HL-60/S4 (cell line): ENCODE results near the gene METTL2A.
"Not testable (repeated sequence)": the region's sequence is repeated elsewhere in the genome, so short reads cannot be mapped to it uniquely, and the experiment has no call there.

Experiments
- in situ Hi-C: fragments of 300-500 bp; cut with MboI; formaldehyde crosslinking; loops from 2 replicates; pipeline ENCODE4 v1.14.3; 2022; ENCODE audit warnings: low sequenced_read_pairs

METTL2A gene

GRCh38 chr17:62471380-62471880, 47.7 kb downstream of the METTL2A start:
- in situ Hi-C loops: not testable (repeated sequence)

- in situ Hi-C loops: not testable (repeated sequence)
Measured at GRCh38 chr17:62473030-62473982, 49.6 kb downstream of the METTL2A start.

DNA sequence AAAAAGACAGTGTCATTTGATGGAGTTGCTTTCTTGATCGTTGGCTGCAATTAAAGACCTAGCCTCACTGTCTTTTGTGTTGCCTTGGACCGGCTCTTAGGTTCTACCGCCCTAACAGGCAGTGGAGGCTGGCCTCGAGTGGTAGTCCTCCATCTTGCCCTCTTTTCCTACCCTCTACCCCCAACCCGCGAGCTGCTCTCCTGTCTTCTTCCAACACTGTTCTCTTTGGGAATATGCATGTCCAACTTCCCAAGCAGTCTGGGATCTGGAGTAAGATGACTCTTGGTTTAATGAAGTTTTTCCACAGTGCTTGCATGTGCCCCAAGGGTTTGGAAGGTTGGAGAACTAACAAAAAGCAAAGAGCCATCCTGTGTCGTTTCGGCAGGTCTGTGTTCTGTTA, 53.4 kb downstream of the METTL2A start:
- in situ Hi-C loops: not testable (repeated sequence)

DNA sequence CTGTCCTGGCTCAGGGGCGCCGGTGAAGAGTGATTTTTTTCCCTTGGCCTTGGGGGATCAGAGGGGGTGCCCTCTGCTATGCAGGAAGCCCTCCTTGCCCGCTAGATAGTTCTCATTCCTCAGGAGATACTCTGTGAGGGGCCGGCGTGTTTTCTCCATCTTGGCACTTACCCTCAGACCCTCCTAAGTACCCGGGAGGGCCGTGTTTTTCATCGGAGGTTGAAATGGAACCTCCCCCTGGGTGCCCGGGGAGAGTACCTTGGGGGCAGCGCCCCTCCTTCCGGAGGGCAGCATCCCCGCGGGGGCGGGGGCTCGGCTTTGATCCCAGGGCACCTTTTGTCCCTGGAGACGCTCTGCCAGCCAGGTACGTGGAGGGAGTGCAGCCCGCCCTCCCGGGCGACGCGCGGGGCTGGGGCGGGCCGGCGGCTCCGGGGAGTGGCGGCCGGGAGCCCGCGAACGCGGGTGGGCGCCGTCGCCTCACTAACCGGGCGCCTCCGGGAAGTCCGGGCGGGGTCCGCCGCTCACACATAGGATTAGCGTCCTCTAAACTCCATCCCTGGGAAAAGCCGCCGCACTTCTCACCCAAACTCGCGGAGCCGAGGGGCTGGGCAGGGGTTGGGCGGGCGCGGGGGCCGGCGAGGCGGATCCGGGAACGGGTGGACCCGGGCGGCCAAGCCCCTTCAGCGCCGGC, 54.2 kb downstream of the METTL2A start:
- in situ Hi-C loops: not testable (repeated sequence)

DNA sequence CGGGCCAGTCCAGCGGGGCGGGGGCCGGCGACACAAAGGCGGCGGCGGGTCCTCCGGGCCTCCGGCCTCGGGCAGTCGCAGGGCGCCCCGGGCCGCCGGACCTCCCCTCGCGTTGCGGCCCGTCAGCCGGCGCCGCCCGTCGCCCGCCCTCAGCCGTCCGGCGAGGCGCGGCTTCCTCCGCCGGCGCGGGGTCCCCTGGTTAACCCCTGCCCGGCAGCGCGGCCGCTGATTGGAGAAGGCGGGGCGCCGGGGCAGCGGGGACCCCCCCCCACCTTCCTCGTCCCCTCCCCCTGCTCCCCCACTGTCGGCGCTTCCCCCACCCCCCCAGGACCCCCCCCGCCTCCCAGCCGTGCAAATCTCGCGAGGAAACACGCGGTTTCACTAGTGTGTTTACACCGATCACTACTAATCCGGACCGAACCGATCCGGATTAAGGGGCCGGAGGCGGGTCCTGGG, 54.8 kb downstream of the METTL2A start, which contains the start of gene TLK2:
Gene TLK2, plus strand, starts transcription at position 402 of the 456 bp plus-strand sequence. CDS start 2,301 bp downstream, outside the sequence.
- in situ Hi-C loops: no loop called here

GRCh38 chr17:62478880-62479638, 55.4 kb downstream of the METTL2A start:
- in situ Hi-C loops: not testable (repeated sequence)

DNA sequence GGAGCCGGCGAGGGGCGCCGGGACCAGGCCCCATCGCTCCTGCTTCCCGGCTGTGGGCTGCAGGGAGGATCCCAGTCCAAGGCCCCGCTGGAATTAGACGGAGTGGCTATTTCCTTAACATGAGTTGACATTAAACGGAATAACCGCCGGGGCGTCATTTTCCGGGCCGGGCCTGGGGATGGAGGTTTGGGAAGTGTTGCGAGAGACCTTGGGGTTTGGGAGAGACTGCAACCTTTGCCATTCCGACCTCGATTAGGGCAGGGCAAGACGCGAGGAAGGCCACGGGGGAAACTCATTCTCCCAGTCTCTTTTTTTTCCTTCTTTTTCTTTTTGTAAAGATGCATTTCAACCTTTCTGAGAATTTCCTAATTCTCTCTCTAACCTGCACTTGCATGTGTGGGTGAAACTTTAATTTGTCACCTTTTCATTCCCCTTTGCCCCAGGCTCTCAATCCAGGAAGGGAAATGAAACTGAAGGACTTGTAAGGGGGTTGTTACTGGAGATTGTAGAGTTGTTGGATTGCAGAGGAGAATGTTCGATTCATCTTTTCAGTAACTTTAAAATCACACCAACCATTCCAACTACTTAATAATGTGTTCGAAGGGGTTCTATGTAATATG, 56.1 kb downstream of the METTL2A start:
- in situ Hi-C loops: not testable (repeated sequence)

DNA sequence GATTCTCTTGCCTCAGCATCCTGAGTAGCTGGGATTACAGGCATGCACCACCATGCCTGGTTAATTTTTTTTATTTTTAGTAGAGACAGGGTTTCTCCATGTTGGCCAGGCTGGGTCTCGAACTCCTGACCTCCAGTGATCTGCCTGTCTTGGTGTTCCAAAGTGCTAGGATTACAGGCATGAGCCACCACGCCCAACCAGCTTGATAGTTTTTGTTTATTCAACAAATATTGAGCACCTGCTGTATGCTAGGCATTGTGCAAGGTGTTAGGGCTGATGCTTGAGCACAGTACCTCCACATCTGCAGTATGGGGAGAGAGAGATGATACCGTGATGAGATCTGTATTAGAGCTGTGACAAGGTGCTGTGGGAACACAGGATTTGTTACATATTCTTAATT, 58.9 kb downstream of the METTL2A start:
- in situ Hi-C loops: not testable (repeated sequence)

DNA sequence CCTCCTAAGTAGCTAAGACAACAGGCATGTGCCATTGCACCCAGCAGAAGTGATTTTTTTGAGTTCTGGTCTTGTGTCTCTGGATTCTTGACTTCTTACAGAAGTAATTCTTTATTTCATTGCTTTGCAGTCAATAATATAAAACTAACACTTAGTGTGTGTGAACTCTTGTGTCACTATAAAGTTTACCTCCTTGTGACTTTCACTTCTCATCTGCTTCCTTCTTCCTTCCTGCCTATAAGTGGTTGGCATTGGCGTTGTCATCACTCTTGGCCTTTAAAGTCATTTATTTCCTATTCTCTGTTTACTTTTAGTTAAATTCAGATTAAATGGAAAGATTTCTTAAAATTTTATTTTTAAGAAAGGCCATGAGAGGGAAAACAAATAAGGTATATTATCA, 67.3 kb downstream of the METTL2A start:
- in situ Hi-C loops: not testable (repeated sequence)

DNA sequence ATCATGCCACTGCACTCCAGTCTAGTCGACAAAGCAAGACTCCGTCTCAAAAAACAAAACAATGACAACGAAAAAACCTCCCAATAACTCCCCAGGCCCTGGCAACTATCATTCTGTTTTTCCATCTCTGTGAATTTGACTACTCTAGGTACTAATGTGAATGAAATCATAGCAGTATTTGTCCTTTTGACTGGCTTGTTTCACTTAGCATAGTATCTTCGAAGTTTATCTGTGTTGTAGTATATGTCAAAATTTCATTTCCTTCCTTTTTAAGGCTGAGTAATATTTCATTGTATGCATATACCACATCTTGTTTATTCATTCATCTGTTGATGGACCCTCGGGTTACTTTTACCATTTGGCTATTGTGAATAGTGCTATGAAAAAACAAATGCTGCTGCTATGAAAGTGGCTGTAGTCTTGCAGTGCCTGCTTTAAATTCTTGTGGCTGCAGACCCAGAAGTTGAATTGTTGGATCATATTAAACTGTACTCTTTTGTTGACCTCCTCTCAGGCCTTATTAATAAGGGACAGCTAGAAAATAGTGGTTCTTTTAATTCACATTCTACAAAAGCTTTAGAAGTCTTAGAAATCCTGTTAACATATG, 69.5 kb downstream of the METTL2A start:
- in situ Hi-C loops: not testable (repeated sequence)

DNA sequence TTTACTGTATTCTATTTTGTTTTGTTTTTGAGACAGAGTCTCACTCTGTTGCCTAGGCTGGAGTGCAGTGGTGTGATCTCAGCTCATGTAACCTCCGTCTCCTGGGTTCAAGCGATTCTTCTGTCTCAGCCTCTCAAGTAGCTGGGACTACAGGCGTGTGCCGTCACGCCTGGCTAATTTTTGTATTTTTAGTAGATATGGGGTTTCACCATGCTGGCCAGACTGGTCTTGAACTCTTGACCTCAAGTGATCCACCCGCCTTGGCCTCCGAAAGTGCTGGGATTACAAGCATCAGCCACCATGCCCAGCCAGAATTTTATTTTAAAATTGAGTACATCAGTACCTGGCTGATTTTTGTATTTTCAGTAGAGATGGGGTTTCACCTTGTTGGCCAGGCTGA, 70.4 kb downstream of the METTL2A start:
- in situ Hi-C loops: not testable (repeated sequence)

GRCh38 chr17:62496344-62496743, 72.6 kb downstream of the METTL2A start:
- in situ Hi-C loops: not testable (repeated sequence)

- in situ Hi-C loops: not testable (repeated sequence)
Measured at GRCh38 chr17:62498796-62499195, 75.1 kb downstream of the METTL2A start.
